SK-N-SH (cell line): ENCODE data around the gene CACNA2D3.

Experiments
- CHD2 ChIP-seq: fragments of 150-350 bp; IDR thresholded peaks from 2 replicates; pipeline ENCODE4 v1.6.1; 2018; ENCODE audit warnings: low read length; ENCODE audit not compliant: partially characterized antibody
- ELF1 ChIP-seq: IDR thresholded peaks from 2 replicates; pipeline ENCODE4 v1.4.0; 2012
- EP300 ChIP-seq, 2 experiments: IDR thresholded peaks; 2 replicates each; pipeline versions ENCODE4 v1.4.0 to v1.6.1; 2012; ENCODE audit warnings: borderline replicate concordance in 1 of 2, low read depth in 1 of 2, low read length in 1 of 2
- GABPA ChIP-seq: IDR thresholded peaks from 2 replicates; pipeline ENCODE4 v1.4.0; 2012; ENCODE audit warnings: low read depth, mild to moderate bottlenecking
- POLR2AphosphoS5 ChIP-seq: IDR thresholded peaks from 2 replicates; pipeline ENCODE4 v1.6.1; 2012; ENCODE audit warnings: low read depth, low read length
- RAD21 ChIP-seq: IDR thresholded peaks from 2 replicates; pipeline ENCODE4 v1.6.1; 2012; ENCODE audit warnings: mild to moderate bottlenecking, low read length
- RFX5 ChIP-seq: IDR thresholded peaks from 2 replicates; pipeline ENCODE4 v1.6.1; 2012; ENCODE audit warnings: mild to moderate bottlenecking, improper control_type of control experiment, low read length
- SMC3 ChIP-seq: IDR thresholded peaks from 2 replicates; pipeline ENCODE4 v1.6.1; 2012; ENCODE audit warnings: low read depth, low read length, improper control_type of control experiment
- TF ChIP-seq, protein P1 (sequence below): fragments of 200-600 bp; sonication (generic); IDR thresholded peaks from 2 replicates; pipeline ENCODE4 v1.6.1; 2017; ENCODE audit warnings: antibody characterized with exemption, mild to moderate bottlenecking, moderate library complexity
- TF ChIP-seq, protein P2 (sequence below): IDR thresholded peaks from 2 replicates; pipeline ENCODE4 v1.4.0; 2012; ENCODE audit warnings: low read depth, borderline replicate concordance
- TF ChIP-seq, protein P3 (sequence below): fragments of 150-350 bp; IDR thresholded peaks from 2 replicates; pipeline ENCODE4 v1.6.1; 2017; ENCODE audit warnings: antibody characterized with exemption, low read length, low read depth, borderline replicate concordance

DNA sequence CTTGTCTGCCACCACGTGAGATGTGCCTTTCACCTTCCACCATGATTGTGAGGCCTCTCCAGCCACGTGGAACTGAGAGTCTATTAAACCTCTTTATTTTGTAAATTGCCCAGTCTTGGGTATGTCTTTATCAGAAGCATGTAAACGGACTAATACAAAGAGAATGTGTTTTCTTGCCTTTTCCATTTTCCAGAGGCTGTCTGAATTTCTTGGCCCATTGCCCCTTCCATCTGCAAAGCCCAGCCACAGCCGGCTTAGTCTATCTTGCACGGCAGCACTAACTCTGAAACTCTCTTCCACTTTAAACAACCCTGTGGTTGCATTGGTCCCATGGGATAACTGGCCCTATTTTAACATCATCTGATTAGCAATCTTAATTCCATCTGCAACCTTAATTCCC, 590.2 kb downstream of the CACNA2D3 start:
- TF ChIP-seq, protein P1, sequence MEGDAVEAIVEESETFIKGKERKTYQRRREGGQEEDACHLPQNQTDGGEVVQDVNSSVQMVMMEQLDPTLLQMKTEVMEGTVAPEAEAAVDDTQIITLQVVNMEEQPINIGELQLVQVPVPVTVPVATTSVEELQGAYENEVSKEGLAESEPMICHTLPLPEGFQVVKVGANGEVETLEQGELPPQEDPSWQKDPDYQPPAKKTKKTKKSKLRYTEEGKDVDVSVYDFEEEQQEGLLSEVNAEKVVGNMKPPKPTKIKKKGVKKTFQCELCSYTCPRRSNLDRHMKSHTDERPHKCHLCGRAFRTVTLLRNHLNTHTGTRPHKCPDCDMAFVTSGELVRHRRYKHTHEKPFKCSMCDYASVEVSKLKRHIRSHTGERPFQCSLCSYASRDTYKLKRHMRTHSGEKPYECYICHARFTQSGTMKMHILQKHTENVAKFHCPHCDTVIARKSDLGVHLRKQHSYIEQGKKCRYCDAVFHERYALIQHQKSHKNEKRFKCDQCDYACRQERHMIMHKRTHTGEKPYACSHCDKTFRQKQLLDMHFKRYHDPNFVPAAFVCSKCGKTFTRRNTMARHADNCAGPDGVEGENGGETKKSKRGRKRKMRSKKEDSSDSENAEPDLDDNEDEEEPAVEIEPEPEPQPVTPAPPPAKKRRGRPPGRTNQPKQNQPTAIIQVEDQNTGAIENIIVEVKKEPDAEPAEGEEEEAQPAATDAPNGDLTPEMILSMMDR, result no peak
- TF ChIP-seq EP300 (IDR thresholded peaks at IDR 0.05; ENCODE audit: borderline replicate concordance in 1 of 2, low read depth in 1 of 2, low read length in 1 of 2) (no peak), RAD21 (no peak), POLR2AphosphoS5 (no peak), CHD2 (no peak), GABPA (no peak), ELF1 (no peak), SMC3 (no peak), RFX5 (no peak)
- TF ChIP-seq, protein P2, sequence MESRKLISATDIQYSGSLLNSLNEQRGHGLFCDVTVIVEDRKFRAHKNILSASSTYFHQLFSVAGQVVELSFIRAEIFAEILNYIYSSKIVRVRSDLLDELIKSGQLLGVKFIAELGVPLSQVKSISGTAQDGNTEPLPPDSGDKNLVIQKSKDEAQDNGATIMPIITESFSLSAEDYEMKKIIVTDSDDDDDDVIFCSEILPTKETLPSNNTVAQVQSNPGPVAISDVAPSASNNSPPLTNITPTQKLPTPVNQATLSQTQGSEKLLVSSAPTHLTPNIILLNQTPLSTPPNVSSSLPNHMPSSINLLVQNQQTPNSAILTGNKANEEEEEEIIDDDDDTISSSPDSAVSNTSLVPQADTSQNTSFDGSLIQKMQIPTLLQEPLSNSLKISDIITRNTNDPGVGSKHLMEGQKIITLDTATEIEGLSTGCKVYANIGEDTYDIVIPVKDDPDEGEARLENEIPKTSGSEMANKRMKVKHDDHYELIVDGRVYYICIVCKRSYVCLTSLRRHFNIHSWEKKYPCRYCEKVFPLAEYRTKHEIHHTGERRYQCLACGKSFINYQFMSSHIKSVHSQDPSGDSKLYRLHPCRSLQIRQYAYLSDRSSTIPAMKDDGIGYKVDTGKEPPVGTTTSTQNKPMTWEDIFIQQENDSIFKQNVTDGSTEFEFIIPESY, result no peak
- TF ChIP-seq, protein P3, sequence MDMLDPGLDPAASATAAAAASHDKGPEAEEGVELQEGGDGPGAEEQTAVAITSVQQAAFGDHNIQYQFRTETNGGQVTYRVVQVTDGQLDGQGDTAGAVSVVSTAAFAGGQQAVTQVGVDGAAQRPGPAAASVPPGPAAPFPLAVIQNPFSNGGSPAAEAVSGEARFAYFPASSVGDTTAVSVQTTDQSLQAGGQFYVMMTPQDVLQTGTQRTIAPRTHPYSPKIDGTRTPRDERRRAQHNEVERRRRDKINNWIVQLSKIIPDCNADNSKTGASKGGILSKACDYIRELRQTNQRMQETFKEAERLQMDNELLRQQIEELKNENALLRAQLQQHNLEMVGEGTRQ, result no peak
